Stimulated activated CD8-positive, alpha-beta memory T cell treated with anti-CD3 and anti-CD28 coated beads, Interleukin-7, amount 100 ng/mL, for 4 hours (primary cell): ENCODE results near the gene GAB4.
"Not testable (repeated sequence)": the region's sequence is repeated elsewhere in the genome, so short reads cannot be mapped to it uniquely, and the experiment has no call there.

Experiments used
- DNase-seq, 2 donors: peaks; one replicate each; pipeline ENCODE4 v3.0.0-alpha.2; 2020; ENCODE audit warnings: low read depth in 2 of 2

The GAB4 gene

GRCh38 chr22:17007852-17008731 lies at the start of gene GAB4:
Gene GAB4 (minus strand): TSS chr22:17008222. CDS start chr22:17008114, 108 bp downstream.
- no peak for DNase-seq

GRCh38 chr22:17056807-17057206 lies 48.8 kb upstream of the GAB4 start:
- no peak for DNase-seq

GRCh38 chr22:17056058-17056457 lies 48.0 kb upstream of the GAB4 start:
- DNase-seq = no peak

- DNase-seq = no peak
Observed at GRCh38 chr22:17047656-17048055, 39.6 kb upstream of the GAB4 start.

GRCh38 chr22:17046566-17047348 lies 38.7 kb upstream of the GAB4 start:
- no peak for DNase-seq

- no peak for DNase-seq
Observed at GRCh38 chr22:17043521-17043920, 35.5 kb upstream of the GAB4 start.

- not testable (repeated sequence) for DNase-seq
Observed at GRCh38 chr22:17036842-17037711, 29.1 kb upstream of the GAB4 start.

- DNase-seq = not testable (repeated sequence)
Observed at GRCh38 chr22:17035976-17036841, 28.2 kb upstream of the GAB4 start.

- no peak for DNase-seq
Observed at GRCh38 chr22:17035246-17035645, 27.2 kb upstream of the GAB4 start.

- not testable (repeated sequence) for DNase-seq
Observed at GRCh38 chr22:17034532-17034931, 26.5 kb upstream of the GAB4 start.

- DNase-seq = not testable (repeated sequence)
Observed at GRCh38 chr22:17032277-17032676, 24.3 kb upstream of the GAB4 start.

- DNase-seq = not testable (repeated sequence)
Observed at GRCh38 chr22:17024380-17024779, 16.4 kb upstream of the GAB4 start.

GRCh38 chr22:17015552-17015951 lies 7.5 kb upstream of the GAB4 start:
- not testable (repeated sequence) for DNase-seq

GRCh38 chr22:17014101-17014440 lies 6.0 kb upstream of the GAB4 start:
- not testable (repeated sequence) for DNase-seq

GRCh38 chr22:17013396-17014100 lies 5.5 kb upstream of the GAB4 start:
- no peak for DNase-seq

- DNase-seq = no peak
Observed at GRCh38 chr22:17012267-17012666, 4.2 kb upstream of the GAB4 start.

GRCh38 chr22:17009640-17010291 lies 1.7 kb upstream of the GAB4 start:
- no peak for DNase-seq

- DNase-seq = no peak
Observed at GRCh38 chr22:17007257-17007656, 765 bp downstream of the GAB4 start.

- no peak for DNase-seq
Observed at GRCh38 chr22:16989915-16990314, 18.1 kb downstream of the GAB4 start.

GRCh38 chr22:16988257-16988656 lies 19.8 kb downstream of the GAB4 start:
- DNase-seq = no peak
